K562 (cell line): Measurements from ENCODE around the gene ANKRD49. TPM values are rescaled to one million over a fixed set of nuclear protein-coding genes. Genes with fewer than 3 reads are reported as not detected.
"Not testable (repeated sequence)": the region's sequence is repeated elsewhere in the genome, so short reads cannot be mapped to it uniquely, and the experiment has no call there.

Experiments used
- ATAC-seq: fragments of 200-7000 bp; cut with Tn5 transposase; 3 replicates; pipeline ENCODE4 v1.9.1; 2020; ENCODE audit warnings: moderate library complexity
- BruUV-seq: library from RNA; stranded (reverse); fragments of 400-500 nt; replicated peaks from 2 replicates; lab custom pipeline; 2021; lab: Mats Ljungman, UMichigan
- CTCF ChIA-PET: fragments of 300-600 bp; formaldehyde crosslinking; extraction: SDS; loops from one replicate; lab custom pipeline; 2021; ENCODE audit warnings: low intra/inter-chr PET ratio; lab: Yijun Ruan, JAX
- POLR2A ChIA-PET: fragments of 300-600, 350-650 bp; sonication (Branson Sonifier 250); formaldehyde crosslinking; extraction: SDS; loops from one replicate; lab custom pipeline; 2021; ENCODE audit warnings: antibody characterized with exemption, inconsistent platforms; lab: Yijun Ruan, JAX
- DNase-seq, 4 experiments: peaks; one replicate each; pipeline versions ENCODE4 v3.0.0 to v3.0.0-alpha.2; 2011 to 2018; ENCODE audit warnings: low spot score in 3 of 4, mixed read lengths in 3 of 4; ENCODE audit errors: extremely low read depth in 1 of 4
- FAIRE-seq: peaks from 2 replicates; lab custom pipeline; 2011; peaks lifted over from hg19 to GRCh38; lab: Jason Lieb, UNC
- H2AFZ ChIP-seq: 2 replicates; pipeline ENCODE4 v1.6.0; 2011; ENCODE audit warnings: low read depth, low read length, control low read depth, inconsistent platforms
- H3K27ac ChIP-seq: fragments of 200-600 bp; 3 replicates; pipeline ENCODE4 v1.8.0; 2011; ENCODE audit warnings: low read depth, mild to moderate bottlenecking, control low read depth, inconsistent platforms, low read length, moderate library complexity, mixed read lengths; ENCODE audit errors: extremely low read depth
- H3K27me3 ChIP-seq, 2 experiments: fragments of 300-600 bp in 1 of 2; 2 replicates in 1 of 2; 3 replicates in 1 of 2; pipeline versions ENCODE4 v1.6.0 to v1.8.0; 2011; ENCODE audit warnings: inconsistent platforms in 2 of 2, low read length in 2 of 2, mild to moderate bottlenecking in 1 of 2, mixed read lengths in 1 of 2, moderate library complexity in 1 of 2; ENCODE audit not compliant: control insufficient read depth in 2 of 2, insufficient read depth in 2 of 2
- H3K36me3 ChIP-seq: fragments of 300-600 bp; 3 replicates; pipeline ENCODE4 v1.8.0; 2011; ENCODE audit warnings: mild to moderate bottlenecking, low read length, inconsistent platforms; ENCODE audit not compliant: control insufficient read depth, insufficient read depth
- H3K4me1 ChIP-seq, 2 experiments: fragments of 200-600 bp in 1 of 2; replicated peaks in 1 of 2; 2 replicates in 1 of 2; 3 replicates in 1 of 2; pipeline versions ENCODE4 v1.5.1 to v1.8.0; 2011; ENCODE audit warnings: inconsistent platforms in 2 of 2, low read length in 2 of 2, mild to moderate bottlenecking in 1 of 2, mixed read lengths in 1 of 2, moderate library complexity in 1 of 2; ENCODE audit not compliant: control insufficient read depth in 2 of 2, insufficient read depth in 2 of 2
- H3K4me2 ChIP-seq: 2 replicates; pipeline ENCODE4 v1.6.1; 2011; ENCODE audit warnings: low read length, control low read depth, inconsistent platforms, mixed read lengths; ENCODE audit not compliant: insufficient read depth
- H3K4me3 ChIP-seq: fragments of 200-600 bp; sonication (generic), shearing (Covaris generic); 2 replicates; pipeline ENCODE4 v1.5.1; 2016; ENCODE audit warnings: control low read depth, inconsistent platforms
- H3K79me2 ChIP-seq: fragments of 200-600 bp; 3 replicates; pipeline ENCODE4 v1.8.0; 2011; ENCODE audit warnings: low read length, inconsistent platforms; ENCODE audit not compliant: control insufficient read depth, insufficient read depth
- H3K9ac ChIP-seq, 2 experiments: 2 replicates each; pipeline versions ENCODE4 v1.6.0 to v1.6.1; 2011; ENCODE audit warnings: low read depth in 2 of 2, low read length in 2 of 2, control low read depth in 1 of 2, inconsistent platforms in 1 of 2, mild to moderate bottlenecking in 1 of 2, mixed read lengths in 1 of 2; ENCODE audit not compliant: insufficient read depth in 1 of 2
- H3K9me1 ChIP-seq: one replicate; pipeline ENCODE4 v1.6.0; 2011; ENCODE audit warnings: inconsistent platforms, mild to moderate bottlenecking, low read length, moderate library complexity; ENCODE audit not compliant: control insufficient read depth, insufficient read depth
- H3K9me3 ChIP-seq: replicated peaks from 2 replicates; pipeline ENCODE4 v1.5.1; 2011; ENCODE audit warnings: low read depth, low read length, inconsistent platforms; ENCODE audit not compliant: control insufficient read depth, insufficient read depth
- H4K20me1 ChIP-seq: replicated peaks from 2 replicates; pipeline ENCODE4 v1.6.1; 2011; ENCODE audit warnings: low read length, inconsistent platforms, mixed read lengths; ENCODE audit not compliant: control insufficient read depth, insufficient read depth
- KLF16 ChIP-seq: IDR thresholded peaks from 2 replicates; pipeline ENCODE4 v1.6.1; 2016; ENCODE audit warnings: antibody characterized with exemption
- SMC3 ChIP-seq: conservative IDR thresholded peaks from 2 replicates; pipeline ENCODE4 v1.6.1; 2011; ENCODE audit warnings: low read depth, low read length, improper control_type of control experiment; ENCODE audit not compliant: insufficient read depth
- SUPT5H ChIP-seq: fragments of 450-650 bp; IDR thresholded peaks from 2 replicates; pipeline ENCODE4 v1.6.1; 2016
- ZNF551 ChIP-seq: fragments of 250-450 bp; sonication (Bioruptor Pico); IDR thresholded peaks from 2 replicates; pipeline ENCODE4 v1.5.0; 2021; ENCODE audit warnings: mild to moderate bottlenecking, moderate library complexity
- WGBS: fragments of 100-300 bp; shearing (Covaris generic); methylation state at CpG from one replicate; pipeline ENCODE4 v1.1.6; 2016; ENCODE audit warnings: low coverage, mixed read lengths; ENCODE audit not compliant: insufficient coverage; ENCODE audit errors: missing lambda C conversion rate; 5-methylcytosine and 5-hydroxymethylcytosine counted together
- in situ Hi-C: fragments of 300-500 bp; cut with MboI; formaldehyde crosslinking; loops from 4 replicates; pipeline ENCODE4 v1.15.0; 2018; ENCODE audit warnings: inconsistent platforms, mixed read lengths
- intact Hi-C: fragments of 100-400 bp; cut with micrococcal nuclease; formaldehyde crosslinking; loops from 2 replicates; pipeline ENCODE4 v1.14.2; 2022
- polyA plus RNA-seq, 8 experiments: library from polyadenylated mRNA; depleted of rRNA in 4 of 8; stranded (reverse) in 5 of 8; unstranded in 3 of 8; fragments of >200 nt; fragmentation: Nextera tagmentation in 2 of 8; fragmentation: Illumina TruSeq in 1 of 8; extraction: Ambion mirVana in 2 of 8; extraction: Trizol in 1 of 8; gene quantifications; 2 replicates each; pipeline versions ENCODE4 v1.2.1 to v1.2.3, GENCODE V29; 2011 to 2014; ENCODE audit warnings: inconsistent platforms in 1 of 8, missing spikeins in 1 of 8
- total RNA-seq, 7 experiments: library from RNA; depleted of rRNA in 6 of 7; stranded (reverse); fragments of >200 nt in 6 of 7; fragmentation: Illumina TruSeq in 2 of 7; extraction: Trizol in 2 of 7; gene quantifications; 2 replicates each; pipeline versions ENCODE4 v1.2.1 to v1.2.3, GENCODE V29; 2011 to 2021; ENCODE audit warnings: low replicate concordance in 1 of 7
- TF ChIP-seq, protein P1 (sequence below), 2 experiments: fragments of 450-650 bp; formaldehyde crosslinking in 1 of 2; IDR thresholded peaks; 2 replicates each; pipeline versions ENCODE4 v1.4.0 to v1.6.1; 2014 to 2020; ENCODE audit warnings: mild to moderate bottlenecking in 2 of 2, borderline replicate concordance in 1 of 2, low read depth in 1 of 2
- TF ChIP-seq, protein P2 (sequence below), 2 experiments: IDR thresholded peaks in 1 of 2; conservative IDR thresholded peaks in 1 of 2; 2 replicates each; pipeline ENCODE4 v1.6.1; 2016; ENCODE audit warnings: low read depth in 2 of 2, mild to moderate bottlenecking in 1 of 2, missing compliant biosample characterization in 1 of 2, missing genetic modification characterization in 1 of 2, moderate library complexity in 1 of 2
- TF ChIP-seq, protein P3 (sequence below): fragments of 450-650 bp; IDR thresholded peaks from 2 replicates; pipeline ENCODE4 v1.6.1; 2016

The ANKRD49 gene
- total and polyA plus RNA-seq, 9 of the 15 experiments (the other 6 are each of a cell fraction or from before 2014, with no cell fraction given) = 13.4 to 43.5 (median 30.6) TPM

DNA sequence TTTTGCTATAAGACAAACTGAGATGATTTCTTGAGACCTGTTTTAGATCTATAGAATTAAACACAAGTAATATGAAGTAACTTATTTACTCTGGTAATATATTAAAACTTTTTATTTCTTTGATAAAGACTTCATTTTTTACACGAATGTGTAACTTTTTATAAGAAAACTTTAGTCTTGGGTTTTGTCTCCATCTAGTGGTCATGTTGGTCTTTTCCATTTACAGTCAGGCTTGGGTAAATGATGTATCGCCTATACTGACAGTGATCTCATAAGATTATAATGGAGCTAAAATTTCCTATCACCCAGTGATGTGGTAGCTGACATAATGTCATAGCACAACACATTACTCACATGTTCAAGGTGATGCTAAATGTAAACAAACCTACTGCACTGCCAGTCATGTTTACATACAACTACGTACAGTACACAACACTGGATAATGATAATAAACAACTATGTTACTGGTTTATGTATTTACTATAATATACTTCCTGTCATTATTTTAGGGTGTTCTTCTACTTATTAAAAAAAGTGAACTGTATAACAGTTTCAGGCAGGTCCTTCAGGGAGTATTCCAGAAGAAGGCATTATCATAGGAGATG, 11.0 kb downstream of the ANKRD49 start (continued):
- TF ChIP-seq, protein P1, sequence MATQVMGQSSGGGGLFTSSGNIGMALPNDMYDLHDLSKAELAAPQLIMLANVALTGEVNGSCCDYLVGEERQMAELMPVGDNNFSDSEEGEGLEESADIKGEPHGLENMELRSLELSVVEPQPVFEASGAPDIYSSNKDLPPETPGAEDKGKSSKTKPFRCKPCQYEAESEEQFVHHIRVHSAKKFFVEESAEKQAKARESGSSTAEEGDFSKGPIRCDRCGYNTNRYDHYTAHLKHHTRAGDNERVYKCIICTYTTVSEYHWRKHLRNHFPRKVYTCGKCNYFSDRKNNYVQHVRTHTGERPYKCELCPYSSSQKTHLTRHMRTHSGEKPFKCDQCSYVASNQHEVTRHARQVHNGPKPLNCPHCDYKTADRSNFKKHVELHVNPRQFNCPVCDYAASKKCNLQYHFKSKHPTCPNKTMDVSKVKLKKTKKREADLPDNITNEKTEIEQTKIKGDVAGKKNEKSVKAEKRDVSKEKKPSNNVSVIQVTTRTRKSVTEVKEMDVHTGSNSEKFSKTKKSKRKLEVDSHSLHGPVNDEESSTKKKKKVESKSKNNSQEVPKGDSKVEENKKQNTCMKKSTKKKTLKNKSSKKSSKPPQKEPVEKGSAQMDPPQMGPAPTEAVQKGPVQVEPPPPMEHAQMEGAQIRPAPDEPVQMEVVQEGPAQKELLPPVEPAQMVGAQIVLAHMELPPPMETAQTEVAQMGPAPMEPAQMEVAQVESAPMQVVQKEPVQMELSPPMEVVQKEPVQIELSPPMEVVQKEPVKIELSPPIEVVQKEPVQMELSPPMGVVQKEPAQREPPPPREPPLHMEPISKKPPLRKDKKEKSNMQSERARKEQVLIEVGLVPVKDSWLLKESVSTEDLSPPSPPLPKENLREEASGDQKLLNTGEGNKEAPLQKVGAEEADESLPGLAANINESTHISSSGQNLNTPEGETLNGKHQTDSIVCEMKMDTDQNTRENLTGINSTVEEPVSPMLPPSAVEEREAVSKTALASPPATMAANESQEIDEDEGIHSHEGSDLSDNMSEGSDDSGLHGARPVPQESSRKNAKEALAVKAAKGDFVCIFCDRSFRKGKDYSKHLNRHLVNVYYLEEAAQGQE (IDR thresholded peaks at IDR 0.05; ENCODE audit: borderline replicate concordance) = peak; percentile 57
- TF ChIP-seq, protein P1 (CRISPR knock-in tag; IDR thresholded peaks at IDR 0.05; ENCODE audit: low read depth) = no peak
- TF ChIP-seq ZNF551 (CRISPR knock-in tag) = no peak
- TF ChIP-seq SMC3 = 0 out of 2 replicates have a peak, but pooled peaks have one; percentile 24
- TF ChIP-seq, protein P2, sequence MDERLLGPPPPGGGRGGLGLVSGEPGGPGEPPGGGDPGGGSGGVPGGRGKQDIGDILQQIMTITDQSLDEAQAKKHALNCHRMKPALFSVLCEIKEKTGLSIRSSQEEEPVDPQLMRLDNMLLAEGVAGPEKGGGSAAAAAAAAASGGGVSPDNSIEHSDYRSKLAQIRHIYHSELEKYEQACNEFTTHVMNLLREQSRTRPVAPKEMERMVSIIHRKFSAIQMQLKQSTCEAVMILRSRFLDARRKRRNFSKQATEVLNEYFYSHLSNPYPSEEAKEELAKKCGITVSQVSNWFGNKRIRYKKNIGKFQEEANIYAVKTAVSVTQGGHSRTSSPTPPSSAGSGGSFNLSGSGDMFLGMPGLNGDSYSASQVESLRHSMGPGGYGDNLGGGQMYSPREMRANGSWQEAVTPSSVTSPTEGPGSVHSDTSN (CRISPR knock-in tag; IDR thresholded peaks at IDR 0.05; ENCODE audit: low read depth) = no peak
- TF ChIP-seq, protein P2 (tag; conservative IDR thresholded peaks at IDR 0.05; ENCODE audit: low read depth) = peak; percentile 35; the same call in 1 of the 2 replicates
- TF ChIP-seq SUPT5H = no peak
- TF ChIP-seq KLF16 = peak; percentile 12; the same call in 1 of the 2 replicates
- TF ChIP-seq, protein P3, sequence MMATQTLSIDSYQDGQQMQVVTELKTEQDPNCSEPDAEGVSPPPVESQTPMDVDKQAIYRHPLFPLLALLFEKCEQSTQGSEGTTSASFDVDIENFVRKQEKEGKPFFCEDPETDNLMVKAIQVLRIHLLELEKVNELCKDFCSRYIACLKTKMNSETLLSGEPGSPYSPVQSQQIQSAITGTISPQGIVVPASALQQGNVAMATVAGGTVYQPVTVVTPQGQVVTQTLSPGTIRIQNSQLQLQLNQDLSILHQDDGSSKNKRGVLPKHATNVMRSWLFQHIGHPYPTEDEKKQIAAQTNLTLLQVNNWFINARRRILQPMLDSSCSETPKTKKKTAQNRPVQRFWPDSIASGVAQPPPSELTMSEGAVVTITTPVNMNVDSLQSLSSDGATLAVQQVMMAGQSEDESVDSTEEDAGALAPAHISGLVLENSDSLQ = peak; percentile 32
- TF ChIP-seq, all 486 proteins: peak for 9

DNA sequence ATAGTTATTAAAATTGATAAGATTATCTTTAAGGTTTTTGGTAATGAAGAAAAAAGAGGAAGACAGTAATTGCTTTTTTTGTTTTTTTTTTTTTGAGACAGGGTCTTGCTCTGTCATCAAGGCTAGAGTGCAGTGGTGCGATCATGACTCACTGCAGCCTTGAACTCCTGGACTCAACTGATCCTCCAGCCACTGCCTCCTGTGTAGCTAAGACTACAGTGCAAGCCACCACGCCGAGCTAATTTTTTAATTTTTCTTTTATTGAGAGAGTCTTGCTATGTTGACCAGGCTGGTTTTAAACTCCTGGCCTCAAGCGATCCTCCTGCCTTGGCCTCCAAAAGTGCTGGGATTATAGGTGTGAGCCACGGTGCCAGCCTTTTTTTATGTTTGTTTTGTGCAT, 12.7 kb downstream of the ANKRD49 start:
- H3K4me3 ChIP-seq, FAIRE-seq, H3K9me1 ChIP-seq, H3K9ac ChIP-seq, H3K27ac ChIP-seq, H3K9me3 ChIP-seq, H4K20me1 ChIP-seq, H3K4me1 ChIP-seq, H3K27me3 ChIP-seq, H3K4me2 ChIP-seq, H3K36me3 ChIP-seq, H2AFZ ChIP-seq, H3K79me2 ChIP-seq, BruUV-seq: not testable (repeated sequence)
- WGBS = 7% methylated on average over 5 of the region's 5 CpGs
- in situ Hi-C loops = loop anchor here (10.0 kb wide), 2 partner anchors 182 to 612 kb away; no protein-coding TSS in a partner anchor
- intact Hi-C loops = loop anchor here (10.0 kb wide), 1 partner anchor 582 kb away; no protein-coding TSS in a partner anchor
- CTCF ChIA-PET = interaction anchor here (0.5 kb wide), 1 partner anchor 335 kb away, joined by 3 read pairs; no protein-coding TSS in a partner anchor
- POLR2A ChIA-PET = interaction anchor here (0.6 to 1.2 kb wide), 2 partner anchors 13 to 14 kb away, joined by 3 read pairs; no protein-coding TSS in a partner anchor
- DNase-seq (peak in 1 of 4 experiments; percentile 16), ATAC-seq (peak; percentile 65)
